Endothelial cell of umbilical vein (primary cell): ENCODE results near the gene CACNA2D3.

Experiments
- CTCF ChIP-seq, 2 donors: IDR thresholded peaks; 1 replicate in 1 of 2; 2 replicates in 1 of 2; pipeline ENCODE4 v1.5.1; 2011; ENCODE audit warnings: low read length in 2 of 2, mild to moderate bottlenecking in 2 of 2, moderate library complexity in 2 of 2, control low read depth in 1 of 2, inconsistent platforms in 1 of 2, low read depth in 1 of 2; ENCODE audit not compliant: insufficient read depth in 1 of 2; ENCODE audit errors: extremely low read depth in 1 of 2
- EZH2 ChIP-seq: IDR thresholded peaks from 2 replicates; pipeline ENCODE4 v1.6.1; 2012; ENCODE audit warnings: borderline replicate concordance, low read depth, mild to moderate bottlenecking, moderate library complexity, low read length, inconsistent platforms; ENCODE audit not compliant: severe bottlenecking
- JUN ChIP-seq: IDR thresholded peaks from 2 replicates; pipeline ENCODE4 v1.6.1; 2011; ENCODE audit warnings: borderline replicate concordance, low read depth; ENCODE audit not compliant: insufficient read length, insufficient read depth
- POLR2A ChIP-seq: IDR thresholded peaks from 2 replicates; pipeline ENCODE4 v1.6.1; 2012; ENCODE audit warnings: low read depth, mild to moderate bottlenecking, control low read depth, low read length
- POLR2AphosphoS5 ChIP-seq: IDR thresholded peaks from 2 replicates; pipeline ENCODE4 v1.6.1; 2012; ENCODE audit warnings: low read depth, mild to moderate bottlenecking, control low read depth, low read length, moderate library complexity; ENCODE audit not compliant: insufficient read depth
- TF ChIP-seq, protein P1 (sequence below): IDR thresholded peaks from 2 replicates; pipeline ENCODE4 v1.6.1; 2011; ENCODE audit not compliant: insufficient read depth, insufficient read length

DNA sequence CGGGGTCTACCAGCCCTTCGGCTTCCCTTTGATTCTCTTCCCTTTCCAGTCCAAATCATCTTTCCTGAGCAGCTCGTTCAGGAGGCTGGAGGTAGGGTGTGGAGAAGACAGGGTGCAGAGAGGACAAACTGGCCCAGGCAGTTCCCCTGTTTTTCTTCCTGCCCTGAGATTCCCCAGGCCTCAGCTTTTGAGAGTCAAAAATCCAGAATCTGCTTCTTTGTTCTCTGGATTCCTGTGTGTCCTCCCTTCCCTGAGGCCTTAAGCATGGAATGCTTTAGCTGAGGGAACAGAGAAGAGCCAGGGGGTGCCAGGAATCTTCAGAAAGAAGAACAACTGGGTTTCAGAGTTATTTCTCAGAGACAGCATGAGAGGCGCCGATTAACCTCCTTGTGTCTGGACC lies 832.2 kb downstream of the CACNA2D3 start:
- TF ChIP-seq POLR2A (no peak), CTCF (IDR thresholded peaks at IDR 0.05; ENCODE audit: extremely low read depth in 1 of 2, insufficient read depth in 1 of 2, low read depth in 1 of 2, low read length in 2 of 2) (no peak), EZH2 (no peak), POLR2AphosphoS5 (no peak), JUN (no peak)
- TF ChIP-seq, protein P1, sequence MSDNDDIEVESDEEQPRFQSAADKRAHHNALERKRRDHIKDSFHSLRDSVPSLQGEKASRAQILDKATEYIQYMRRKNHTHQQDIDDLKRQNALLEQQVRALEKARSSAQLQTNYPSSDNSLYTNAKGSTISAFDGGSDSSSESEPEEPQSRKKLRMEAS = no peak
